DND-41 (cell line): Measurements from ENCODE around the gene CRAMP1.

Experiments
- ATAC-seq: fragments of 200-7000 bp; cut with Tn5 transposase; 3 replicates; pipeline ENCODE4 v1.9.1; 2021; ENCODE audit warnings: low read depth; ENCODE audit not compliant: insufficient read depth
- DNase-seq: peaks from one replicate; pipeline ENCODE4 v3.0.0-alpha.2; 2020
- H2AFZ ChIP-seq: 2 replicates; pipeline ENCODE4 v1.6.0; 2012; ENCODE audit warnings: low read depth, low read length
- H3K27ac ChIP-seq: 2 replicates; pipeline ENCODE4 v1.5.1; 2012; ENCODE audit warnings: low read length, inconsistent platforms
- H3K27me3 ChIP-seq: fragments of 200-600 bp; sonication (generic); 2 replicates; pipeline ENCODE4 v1.6.0; 2012; ENCODE audit warnings: low read length, mild to moderate bottlenecking, inconsistent platforms; ENCODE audit not compliant: insufficient read depth, poor library complexity
- H3K36me3 ChIP-seq: 2 replicates; pipeline ENCODE4 v1.5.1; 2012; ENCODE audit warnings: low read length, inconsistent platforms; ENCODE audit not compliant: insufficient read depth
- H3K4me1 ChIP-seq: 2 replicates; pipeline ENCODE4 v1.5.1; 2012; ENCODE audit warnings: mild to moderate bottlenecking, low read length; ENCODE audit not compliant: insufficient read depth
- H3K4me2 ChIP-seq: 2 replicates; pipeline ENCODE4 v1.6.0; 2012; ENCODE audit warnings: mild to moderate bottlenecking, moderate library complexity, low read length, inconsistent platforms; ENCODE audit not compliant: insufficient read depth
- H3K4me3 ChIP-seq, 2 experiments: fragments of 200-600 bp in 1 of 2; shearing (Covaris generic) in 1 of 2; 2 replicates each; pipeline ENCODE4 v1.5.1; 2012 to 2016; ENCODE audit warnings: inconsistent platforms in 2 of 2, low read length in 2 of 2, mild to moderate bottlenecking in 2 of 2, low read depth in 1 of 2, moderate library complexity in 1 of 2
- H3K79me2 ChIP-seq: 2 replicates; pipeline ENCODE4 v1.6.0; 2012; ENCODE audit warnings: low read length, inconsistent platforms; ENCODE audit not compliant: insufficient read depth
- H3K9ac ChIP-seq: 2 replicates; pipeline ENCODE4 v1.6.0; 2012; ENCODE audit warnings: low read depth, mild to moderate bottlenecking, inconsistent platforms, low read length, moderate library complexity
- H3K9me3 ChIP-seq: 2 replicates; pipeline ENCODE4 v1.5.1; 2012; ENCODE audit warnings: low read length, moderate library complexity, mild to moderate bottlenecking, inconsistent platforms; ENCODE audit not compliant: insufficient read depth, severe bottlenecking
- H4K20me1 ChIP-seq: 2 replicates; pipeline ENCODE4 v1.6.0; 2012; ENCODE audit warnings: low read length; ENCODE audit not compliant: insufficient read depth
- CTCF ChIP-seq: IDR thresholded peaks from 2 replicates; pipeline ENCODE4 v1.5.1; 2012; ENCODE audit warnings: borderline replicate concordance, low read length, moderate library complexity, mild to moderate bottlenecking; ENCODE audit not compliant: poor library complexity, severe bottlenecking; ENCODE audit errors: extremely low read depth
- EZH2 ChIP-seq: IDR thresholded peaks from 3 replicates; pipeline ENCODE4 v1.6.1; 2012; ENCODE audit warnings: borderline replicate concordance, low read depth, mild to moderate bottlenecking, moderate library complexity, low read length, inconsistent platforms; ENCODE audit not compliant: severe bottlenecking

The CRAMP1 gene

GRCh38 chr16:1580256-1580655 is 31.9 kb upstream of the CRAMP1 start:
- Histone ChIP-seq H3K4me2 (no peak overlapping the region), H3K9ac (no peak overlapping the region), H3K27me3 (no peaks in the 10 kb centered on the region), H3K36me3 (peaks cover 27% of the 10 kb centered on the region), H4K20me1 (no peaks in the 10 kb centered on the region), H3K4me3 (no peak overlapping the region), H3K79me2 (no peaks in the 10 kb centered on the region), H2AFZ (no peak overlapping the region), H3K9me3 (no peaks in the 10 kb centered on the region), H3K27ac (no peak overlapping the region), H3K4me1 (no peaks in the 10 kb centered on the region)
- no peak for ATAC-seq
- DNase-seq, result no peak
- no peak for TF ChIP-seq EZH2
- no peak for TF ChIP-seq CTCF

GRCh38 chr16:1580956-1581355 is 31.2 kb upstream of the CRAMP1 start:
- Histone ChIP-seq H3K9me3 (no peaks in the 10 kb centered on the region), H3K36me3 (peaks cover 28% of the 10 kb centered on the region), H4K20me1 (no peaks in the 10 kb centered on the region), H3K79me2 (no peaks in the 10 kb centered on the region), H3K27ac (no peak overlapping the region), H3K9ac (no peak overlapping the region), H3K27me3 (no peaks in the 10 kb centered on the region), H3K4me2 (no peak overlapping the region), H2AFZ (no peak overlapping the region), H3K4me3 (no peak overlapping the region), H3K4me1 (no peaks in the 10 kb centered on the region)
- TF ChIP-seq EZH2 (no peak), CTCF (no peak)
- DNase-seq (no peak), ATAC-seq (no peak)

GRCh38 chr16:1581804-1582203 is 30.4 kb upstream of the CRAMP1 start:
- Histone ChIP-seq H3K36me3 (peaks cover 34% of the 10 kb centered on the region), H3K9me3 (no peaks in the 10 kb centered on the region), H2AFZ (no peak overlapping the region), H3K27me3 (no peaks in the 10 kb centered on the region), H3K79me2 (no peaks in the 10 kb centered on the region), H4K20me1 (no peaks in the 10 kb centered on the region), H3K4me2 (no peak overlapping the region), H3K4me3 (no peak overlapping the region), H3K4me1 (no peaks in the 10 kb centered on the region), H3K9ac (no peak overlapping the region), H3K27ac (no peak overlapping the region)
- no peak for TF ChIP-seq EZH2
- no peak for TF ChIP-seq CTCF
- DNase-seq (no peak), ATAC-seq (no peak)

- ATAC-seq (no peak), DNase-seq (no peak)
- no peak for TF ChIP-seq EZH2
- TF ChIP-seq CTCF, result peak; percentile 12
These were observed 29.0 kb upstream of the CRAMP1 start for GRCh38 chr16:1583180-1583579.

More at GRCh38 chr16:1583180-1583579, 29.0 kb upstream of the CRAMP1 start:
- H3K36me3 ChIP-seq, result peaks cover 34% of the 10 kb centered on the region
- H2AFZ ChIP-seq, result no peak overlapping the region
- no peaks in the 10 kb centered on the region for H3K27me3 ChIP-seq
- no peaks in the 10 kb centered on the region for H3K9me3 ChIP-seq
- H3K9ac ChIP-seq, result no peak overlapping the region
- H3K4me1 ChIP-seq, result no peaks in the 10 kb centered on the region
- H3K27ac ChIP-seq, result no peak overlapping the region
- no peaks in the 10 kb centered on the region for H4K20me1 ChIP-seq
- H3K79me2 ChIP-seq, result no peaks in the 10 kb centered on the region
- no peak overlapping the region for H3K4me2 ChIP-seq
- no peak overlapping the region for H3K4me3 ChIP-seq
